ENCODE measurements around the gene LAPTM5. TPM values are rescaled to one million over a fixed set of nuclear protein-coding genes. Genes with fewer than 3 reads are reported as not detected.

Gene LAPTM5
- total RNA-seq, 1 experiment from 2014 or later = 0.10 TPM

GRCh38 chr1:30743584-30744059 is 14.0 kb downstream of the LAPTM5 start:
- DNase-seq (ENCODE audit: low spot score) = no peak

DNA sequence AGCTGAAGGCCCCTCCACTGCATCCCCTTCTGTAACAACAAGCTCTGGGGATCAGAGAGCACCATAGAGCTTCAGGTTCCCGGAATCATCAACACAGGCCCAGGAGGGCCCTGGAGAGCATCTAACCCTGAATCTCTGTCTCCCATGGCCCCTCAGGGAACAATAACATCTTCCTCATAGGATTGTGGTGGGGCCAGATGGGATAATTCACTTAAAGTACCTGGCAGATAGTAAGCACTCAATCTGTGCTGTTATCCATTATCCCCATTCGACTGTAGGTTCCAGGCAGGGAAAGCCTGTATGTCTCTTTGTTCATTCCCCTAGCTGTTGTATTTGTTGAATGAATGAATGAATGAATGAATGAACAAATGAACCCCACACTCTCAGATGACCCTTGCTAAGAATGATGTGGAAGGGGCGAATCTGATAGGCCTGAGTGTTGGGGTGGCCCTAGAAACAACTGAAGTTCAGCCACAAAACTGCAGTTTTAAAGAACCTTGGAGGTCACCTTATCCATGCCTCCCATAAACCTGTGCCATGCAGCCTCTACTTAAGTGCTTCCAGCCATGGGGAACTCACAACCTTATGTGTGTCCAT is 14.5 kb downstream of the LAPTM5 start:
- DNase-seq (ENCODE audit: low spot score) = no peak

GRCh38 chr1:30742300-30742962 is 15.1 kb downstream of the LAPTM5 start:
- no peak for DNase-seq (ENCODE audit: low spot score)

DNA sequence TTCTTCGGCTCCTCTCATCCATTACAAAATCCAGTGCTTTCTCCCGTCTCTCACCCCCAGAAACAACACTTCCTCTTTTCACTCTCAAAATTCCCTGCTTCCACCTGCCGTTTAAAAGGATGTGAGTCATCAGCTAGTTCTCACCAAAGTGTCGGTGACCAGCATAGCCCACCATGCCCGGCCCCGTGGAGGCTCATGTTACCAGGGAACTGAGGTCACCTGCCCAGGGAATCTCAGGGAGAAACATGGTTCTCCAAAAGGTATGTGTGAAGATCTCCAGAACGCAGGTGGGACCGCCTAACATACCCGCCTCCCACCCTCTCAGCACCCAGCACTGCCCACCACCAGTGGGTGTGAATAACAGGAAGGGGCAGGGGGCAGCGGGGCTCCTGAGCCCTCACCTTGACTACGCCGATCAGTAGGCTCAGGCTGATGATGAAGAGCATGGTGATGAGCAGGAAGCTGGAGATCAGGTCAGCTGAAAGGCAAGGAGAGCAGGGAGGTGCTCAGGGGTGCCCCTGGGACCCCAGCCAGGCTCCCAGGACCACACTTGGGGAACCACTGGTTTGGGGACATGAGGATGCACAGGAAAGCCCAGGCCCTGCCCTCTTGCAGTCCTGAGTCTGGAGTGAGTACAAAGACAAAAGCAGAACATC is 16.2 kb downstream of the LAPTM5 start:
- peak; percentile 34 for DNase-seq (ENCODE audit: low spot score)

GRCh38 chr1:30740251-30741238 is 17.0 kb downstream of the LAPTM5 start:
- DNase-seq (ENCODE audit: low spot score) = no peak

DNA sequence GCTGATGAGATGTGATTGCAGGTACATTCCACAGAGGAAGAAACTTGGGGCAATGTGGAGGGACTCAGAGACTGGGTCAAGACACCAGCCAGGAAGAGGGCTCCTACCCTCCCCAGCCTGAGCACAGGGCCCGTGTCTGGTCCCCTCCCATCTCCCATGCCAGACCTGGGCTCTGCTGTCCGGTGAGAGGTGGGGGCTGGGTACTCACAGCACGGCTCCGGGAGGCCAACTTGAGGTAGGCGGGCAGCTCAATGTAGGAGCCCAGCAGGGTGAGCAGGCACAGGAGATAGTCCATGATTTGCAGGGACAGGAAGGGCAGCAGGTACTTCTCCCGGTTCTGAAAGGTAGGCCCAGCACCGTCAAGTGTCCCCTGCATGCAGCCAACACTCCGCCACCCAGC is 18.0 kb downstream of the LAPTM5 start:
- no peak for DNase-seq (ENCODE audit: low spot score)

DNA sequence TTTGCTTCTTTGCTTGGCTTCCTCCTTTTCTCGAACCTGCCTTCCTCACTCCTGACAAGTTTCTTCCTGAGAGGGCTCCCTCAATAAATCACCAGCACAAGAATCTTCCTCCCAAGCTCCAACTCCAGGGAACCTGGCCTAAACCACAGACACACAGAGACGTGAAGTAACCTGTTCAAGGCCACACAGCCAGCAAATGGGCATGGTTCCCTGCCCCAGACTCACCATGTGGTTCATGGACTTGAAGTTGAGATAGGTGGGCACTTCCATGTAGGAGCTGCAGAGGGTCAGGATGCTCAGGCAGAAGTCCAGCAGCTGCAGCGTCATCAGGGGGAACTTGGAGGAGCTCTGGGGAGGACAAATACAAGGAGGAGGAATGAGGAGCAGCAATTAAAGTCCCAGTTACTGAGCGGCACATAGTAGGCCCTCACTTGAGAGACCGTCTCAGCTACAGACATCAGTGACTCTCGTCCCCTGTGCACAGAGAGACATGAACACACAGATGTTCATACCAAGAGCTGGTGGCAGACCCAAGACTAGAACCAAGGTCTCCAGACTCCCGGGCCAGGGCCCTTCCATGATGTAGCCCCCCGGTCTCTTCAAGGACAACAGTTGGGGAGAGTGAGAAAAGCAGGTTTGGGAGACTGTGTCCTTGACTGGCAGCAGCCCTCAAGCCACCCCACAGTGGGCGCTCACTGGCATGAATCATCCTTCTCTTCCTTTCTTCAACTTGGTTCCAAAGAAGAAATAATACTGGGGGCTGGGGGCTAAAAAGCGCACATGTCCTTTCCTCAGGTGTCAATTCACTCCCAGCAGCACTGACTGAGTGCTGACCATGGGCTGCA is 18.6 kb downstream of the LAPTM5 start:
- DNase-seq (ENCODE audit: low spot score) = no peak

GRCh38 chr1:30738040-30738714 is 19.4 kb downstream of the LAPTM5 start:
- no peak for DNase-seq (ENCODE audit: low spot score)

DNA sequence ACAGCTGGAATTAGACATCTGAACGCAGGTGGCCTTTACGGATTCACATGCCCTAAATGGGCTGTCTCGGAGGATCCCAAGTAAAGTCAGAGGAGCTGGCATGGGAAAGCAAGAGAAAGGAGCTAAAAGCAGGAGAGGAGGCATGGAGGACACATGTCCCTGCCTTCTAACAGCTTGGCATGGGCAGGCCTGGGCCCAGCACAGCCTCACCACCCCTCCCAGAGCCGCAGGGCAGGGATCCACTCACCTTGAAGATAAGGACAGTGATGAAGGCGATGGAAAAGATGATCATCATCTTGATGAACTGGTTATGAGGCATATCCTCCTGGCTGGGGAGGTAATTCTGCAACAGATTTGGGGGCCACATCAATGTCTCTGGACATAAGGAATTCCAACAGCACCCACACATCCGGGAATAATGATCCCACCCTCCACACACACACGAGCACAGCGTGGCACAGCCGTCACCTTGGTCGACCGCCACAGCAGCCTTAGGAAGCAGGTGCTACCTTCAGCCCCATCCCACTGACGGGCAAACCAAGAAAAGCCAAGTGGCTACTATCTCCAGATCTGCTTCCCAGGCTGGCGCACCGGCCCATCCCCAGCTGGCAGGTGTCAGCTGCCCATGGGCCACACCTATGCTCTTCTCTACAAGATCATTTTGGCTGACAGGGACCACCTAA is 20.1 kb downstream of the LAPTM5 start:
- no peak for DNase-seq (ENCODE audit: low spot score)

GRCh38 chr1:30735668-30736498 is 21.7 kb downstream of the LAPTM5 start:
- no peak for DNase-seq (ENCODE audit: low spot score)

GRCh38 chr1:30735124-30735523 is 22.4 kb downstream of the LAPTM5 start:
- no peak for DNase-seq (ENCODE audit: low spot score)

DNA sequence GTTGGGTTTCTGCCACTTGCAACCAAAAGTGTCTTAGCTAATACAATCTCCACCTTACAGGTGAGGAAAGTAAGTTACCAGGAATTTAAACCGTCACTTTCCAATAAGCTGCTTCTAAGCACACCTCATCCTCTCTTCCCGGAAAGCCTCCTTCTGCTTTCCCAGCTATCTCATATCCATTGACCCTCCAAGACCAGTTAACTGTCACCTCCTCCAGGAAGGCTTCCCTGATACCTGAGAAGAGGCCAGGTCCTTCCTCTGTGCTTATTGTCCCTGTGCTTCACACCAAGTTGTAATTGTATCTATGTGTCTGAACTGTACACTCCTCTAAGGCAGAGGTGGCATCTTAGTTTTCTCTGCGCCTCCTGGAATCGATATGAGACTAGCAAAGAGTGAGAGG is 23.0 kb downstream of the LAPTM5 start:
- DNase-seq (ENCODE audit: low spot score) = no peak

DNA sequence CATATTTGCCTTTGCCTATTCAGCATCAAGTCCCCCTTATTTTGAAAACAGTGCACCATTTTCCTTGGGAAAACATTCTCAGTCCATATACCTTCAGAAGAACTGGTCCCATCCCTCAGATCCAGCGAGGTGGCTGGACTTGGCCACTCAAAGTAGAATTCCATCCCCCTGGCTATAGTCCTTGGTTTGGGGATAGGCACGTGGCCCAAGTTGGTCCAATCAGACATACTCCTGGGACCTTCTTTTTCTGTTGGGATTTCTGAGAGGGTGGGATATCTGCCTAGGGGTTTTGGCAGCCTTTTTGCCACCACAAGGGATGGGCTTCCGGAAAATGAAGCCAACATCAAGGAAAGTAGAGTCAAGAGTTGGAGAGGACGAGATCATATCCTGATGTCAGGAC is 23.5 kb downstream of the LAPTM5 start:
- DNase-seq (ENCODE audit: low spot score) = no peak

DNA sequence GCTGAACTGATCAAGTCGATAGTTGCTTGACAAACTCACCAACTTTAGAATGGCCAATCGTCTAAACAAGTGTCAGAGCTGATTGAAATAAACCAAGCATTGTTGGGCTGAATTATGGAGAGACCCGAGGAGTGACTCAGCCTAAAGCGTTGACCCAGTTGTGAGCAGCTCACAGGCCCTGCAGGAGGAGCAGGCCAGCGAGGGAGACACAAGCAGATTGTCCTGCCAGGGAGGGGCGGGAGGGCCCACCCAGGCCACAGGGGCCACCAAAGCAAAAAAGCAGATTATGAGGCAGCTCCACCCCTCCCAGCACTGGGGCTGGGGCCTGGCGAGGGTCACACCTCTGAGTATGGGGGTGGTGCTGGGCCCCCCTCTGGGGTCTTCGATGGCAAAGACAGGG is 24.1 kb downstream of the LAPTM5 start:
- DNase-seq (ENCODE audit: low spot score) = no peak

GRCh38 chr1:30732277-30732996 is 25.1 kb downstream of the LAPTM5 start:
- DNase-seq (ENCODE audit: low spot score) = no peak

GRCh38 chr1:30731806-30732276 is 25.7 kb downstream of the LAPTM5 start:
- DNase-seq (ENCODE audit: low spot score) = no peak

DNA sequence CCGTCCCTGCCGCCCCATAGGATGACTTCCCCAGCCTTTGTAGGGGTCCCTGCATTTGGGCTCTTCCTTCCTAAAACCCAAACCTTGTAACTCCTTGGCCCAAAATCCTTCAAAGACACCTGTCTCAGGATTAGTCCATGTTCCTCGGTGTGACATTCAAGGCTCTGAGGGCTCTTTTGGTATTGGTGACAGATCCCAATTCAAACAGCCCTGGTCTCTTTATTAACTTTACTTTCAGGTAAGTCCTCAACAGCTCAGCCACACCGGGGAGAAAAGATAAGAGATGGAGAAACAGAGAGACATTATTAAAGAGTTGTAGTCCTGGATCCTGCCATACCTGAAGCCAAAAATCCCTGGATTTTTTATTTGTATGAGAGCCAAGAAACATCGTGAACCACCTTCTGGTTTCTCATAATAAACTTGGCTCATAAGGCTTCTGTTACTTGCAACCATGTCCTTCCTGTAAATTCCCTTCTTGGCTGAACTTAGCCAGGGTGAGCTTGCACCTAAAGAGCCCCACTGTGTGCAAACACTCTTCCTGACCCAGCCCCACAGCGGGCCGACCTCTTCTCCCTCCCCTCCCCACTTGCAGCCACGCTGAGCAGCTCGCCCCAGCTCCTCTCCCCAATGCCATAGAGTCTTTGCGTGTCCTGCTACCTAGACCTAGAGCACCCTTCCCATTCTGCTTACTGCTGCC is 26.3 kb downstream of the LAPTM5 start:
- no peak for DNase-seq (ENCODE audit: low spot score)
